Aorta (tissue), 5 donors: ENCODE results near the gene IGFBP5. TPM values are rescaled to one million over a fixed set of nuclear protein-coding genes. Genes with fewer than 3 reads are reported as not detected.
A peak's percentile ranks its signal among the peaks of the same experiment; 100 is the strongest.

Experiments
- ATAC-seq: fragments of 200-7000 bp; cut with Tn5 transposase; one replicate; pipeline ENCODE4 v1.9.1; 2022; ENCODE audit warnings: moderate library complexity; ENCODE audit not compliant: low FRiP score
- DNase-seq, 2 donors: peaks; one replicate each; pipeline ENCODE4 v3.0.0-alpha.2; 2020
- H3K27ac ChIP-seq, 2 donors: one replicate each; pipeline ENCODE4 v1.5.1; 2013; ENCODE audit warnings: low read length in 2 of 2, mild to moderate bottlenecking in 2 of 2, moderate library complexity in 2 of 2, control low read depth in 1 of 2, inconsistent platforms in 1 of 2, low read depth in 1 of 2
- H3K27me3 ChIP-seq, 2 donors: one replicate each; pipeline ENCODE4 v1.6.1; 2013; ENCODE audit warnings: control low read depth in 1 of 2, low read length in 1 of 2, mild to moderate bottlenecking in 1 of 2, moderate library complexity in 1 of 2; ENCODE audit not compliant: insufficient read depth in 2 of 2, control insufficient read depth in 1 of 2
- H3K36me3 ChIP-seq, 2 donors: one replicate each; pipeline ENCODE4 v1.6.1; 2013; ENCODE audit warnings: control low read depth in 1 of 2, low read length in 1 of 2, mild to moderate bottlenecking in 1 of 2; ENCODE audit not compliant: insufficient read depth in 2 of 2, control insufficient read depth in 1 of 2
- H3K4me1 ChIP-seq, 2 donors: one replicate each; pipeline ENCODE4 v1.6.1; 2013; ENCODE audit warnings: low read length in 2 of 2, control low read depth in 1 of 2, mild to moderate bottlenecking in 1 of 2, moderate library complexity in 1 of 2; ENCODE audit not compliant: insufficient read depth in 2 of 2, control insufficient read depth in 1 of 2
- H3K4me3 ChIP-seq, 2 donors: one replicate each; pipeline ENCODE4 v1.5.1; 2013; ENCODE audit warnings: low read length in 2 of 2, control low read depth in 1 of 2, mild to moderate bottlenecking in 1 of 2
- H3K9me3 ChIP-seq: one replicate; pipeline ENCODE4 v1.6.1; 2013; ENCODE audit warnings: mild to moderate bottlenecking, low read length; ENCODE audit not compliant: control insufficient read depth
- WGBS, 2 donors: extraction: QIAGEN DNeasy Blood & Tissue Kit; methylation state at CpG; one replicate each; pipeline ENCODE4 v1.1.7; 2013; 5-methylcytosine and 5-hydroxymethylcytosine counted together
- intact Hi-C, 2 donors: fragments of 100-400 bp; cut with DNase I; formaldehyde crosslinking; loops; one replicate each; pipeline versions ENCODE4 v1.14.2 to v1.15.0; 2022
- polyA plus RNA-seq, 2 donors: library from polyadenylated mRNA; stranded (reverse); fragments of 200-250 nt; gene quantifications; one replicate each; pipeline ENCODE4 v1.2.3, GENCODE V29; 2013
- total RNA-seq, 2 donors: library from RNA; stranded (reverse); fragmentation: NEBNext Ultra II Directional; extraction: Animal tissue kit (Norgen Biotek cat#: 25700); gene quantifications; one replicate each; pipeline ENCODE4 v1.2.1, GENCODE V29; 2021
- donor health status: healthy with polysubstance abuse.
- donor health status: Bipolar disorder and iron deficiency.
- donor health status: DM: no; HTN: no; CAD: no.
- donor health status: DM: no; HTN: no; CAD: no.
- donor health status: DM: yes; HTN: yes; CAD: no.

Gene IGFBP5
- total and polyA plus RNA-seq, 4 donors: 123 to 1,222 (median 597) TPM

DNA sequence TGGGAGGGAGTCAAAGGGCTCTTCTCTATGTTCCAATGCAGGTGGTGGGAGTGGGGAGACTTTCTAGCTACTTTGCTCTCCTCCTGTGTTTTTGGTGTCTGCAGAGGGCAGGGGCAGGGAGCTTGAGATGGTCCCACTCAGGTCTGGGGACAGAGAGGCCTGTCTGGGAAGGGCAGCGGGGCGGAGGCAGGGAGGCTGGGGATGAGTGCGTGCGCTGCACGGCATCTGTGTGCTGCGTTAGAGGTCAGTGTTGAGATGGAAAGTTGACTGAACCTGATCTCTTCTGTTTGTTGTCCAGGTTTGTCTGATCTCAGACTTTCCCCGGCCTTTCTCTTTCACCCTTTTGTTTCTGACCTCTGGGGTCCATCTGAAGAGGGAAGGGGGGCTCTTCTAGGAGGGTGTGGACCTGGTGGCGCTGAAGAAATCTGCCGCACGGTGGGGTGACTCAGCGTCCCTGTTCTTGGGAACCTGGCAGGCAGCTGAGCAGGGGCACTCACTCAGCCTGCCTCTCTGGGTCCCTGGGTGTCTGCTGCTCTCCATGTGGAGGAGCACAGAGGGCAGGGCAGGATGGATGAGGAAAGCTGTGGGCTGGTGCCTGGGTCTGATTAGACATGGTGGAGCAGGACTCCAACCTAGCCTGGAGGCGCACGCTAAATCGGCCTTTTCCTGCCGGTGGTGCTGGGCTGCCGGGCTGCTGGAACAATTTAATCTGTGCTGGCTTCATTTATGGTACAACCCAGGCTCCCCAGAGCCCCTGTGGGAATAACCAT lies 38.1 kb downstream of the IGFBP5 start:
- ATAC-seq: peak; percentile 44
- H3K4me3 ChIP-seq: no peak overlapping the region
- H3K27me3 ChIP-seq: no peaks in the 10 kb centered on the region
- peak overlapping the region in 1 of 2 donors; percentile 55 for H3K27ac ChIP-seq
- 48 to 49% methylated on average over 16 of the region's 16 CpGs for WGBS, 2 donors
- peak in 1 of 2 donors; percentile 61 for DNase-seq
- no peaks in the 10 kb centered on the region for H3K36me3 ChIP-seq
- no peaks in the 10 kb centered on the region for H3K9me3 ChIP-seq
- intact Hi-C loops: no loop called here
- peaks cover 0 to 6% of the 10 kb centered on the region in 2 donors for H3K4me1 ChIP-seq

DNA sequence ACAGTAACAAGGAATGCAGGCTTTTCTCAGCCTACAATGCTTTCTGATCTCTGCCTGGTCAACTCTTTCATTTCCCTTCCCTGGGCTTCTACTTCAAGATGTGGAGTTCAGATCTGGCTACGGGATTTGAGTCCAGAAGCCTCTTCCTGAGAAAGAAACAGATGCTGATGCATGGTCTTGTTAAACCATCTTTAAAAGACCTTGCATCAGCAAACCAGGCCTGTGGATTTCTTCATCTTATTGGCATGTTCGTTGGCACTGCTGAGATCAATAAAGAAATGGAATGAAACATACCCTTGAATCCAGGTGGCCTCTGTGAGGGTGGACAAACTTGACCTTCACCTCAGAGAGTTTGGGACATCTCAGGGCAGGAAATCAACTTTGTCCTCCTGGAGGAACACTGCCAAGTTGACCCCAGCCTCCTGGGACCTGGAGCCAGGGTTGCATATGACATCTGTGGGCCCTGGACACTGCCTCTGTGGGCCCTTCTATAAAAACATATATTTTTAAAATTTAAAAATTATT lies 40.8 kb downstream of the IGFBP5 start:
- DNase-seq (no peak), ATAC-seq (no peak)
- H3K4me3 ChIP-seq: no peak overlapping the region
- H3K27me3 ChIP-seq: no peaks in the 10 kb centered on the region
- H3K9me3 ChIP-seq: no peaks in the 10 kb centered on the region
- intact Hi-C loops: loop anchor here (5.0 kb wide), 1 partner anchor 82 kb away; no protein-coding TSS in a partner anchor
- H3K36me3 ChIP-seq: peaks cover 0 to 3% of the 10 kb centered on the region in 2 donors
- peak overlapping the region; percentile 58 to 61 for H3K27ac ChIP-seq
- H3K4me1 ChIP-seq: peaks cover 0 to 6% of the 10 kb centered on the region in 2 donors
- WGBS, 2 donors: 48 to 51% methylated on average over 2 of the region's 2 CpGs

DNA sequence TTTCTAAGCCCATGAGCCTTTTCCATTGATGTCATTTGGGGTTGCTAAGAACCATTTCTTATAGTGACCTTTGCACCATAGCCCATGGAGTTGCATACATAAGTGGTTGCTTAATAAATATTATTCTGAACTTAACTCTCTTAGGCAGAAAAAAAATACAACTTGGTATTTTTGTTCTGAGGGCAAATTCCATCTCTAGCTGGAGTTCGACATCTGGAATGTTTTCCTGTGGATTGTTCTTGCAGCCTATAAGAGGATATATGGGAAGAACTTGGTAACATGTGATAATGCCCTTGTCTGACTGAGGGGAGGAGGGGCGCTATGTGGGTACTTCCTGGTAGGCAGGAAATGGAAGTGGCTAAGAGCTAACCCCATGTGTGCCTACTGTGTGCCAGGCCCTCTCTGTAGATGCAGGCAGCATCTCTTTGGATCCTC lies 41.4 kb downstream of the IGFBP5 start:
- ATAC-seq (no peak), DNase-seq (no peak)
- no peaks in the 10 kb centered on the region for H3K9me3 ChIP-seq
- H3K36me3 ChIP-seq: peaks cover 0 to 3% of the 10 kb centered on the region in 2 donors
- 19 to 24% methylated on average over 2 of the region's 2 CpGs for WGBS, 2 donors
- intact Hi-C loops: loop anchor here (5.0 kb wide), 1 partner anchor 82 kb away; no protein-coding TSS in a partner anchor
- peaks cover 0 to 6% of the 10 kb centered on the region in 2 donors for H3K4me1 ChIP-seq
- no peaks in the 10 kb centered on the region for H3K27me3 ChIP-seq
- peak overlapping the region; percentile 58 to 64 for H3K27ac ChIP-seq
- H3K4me3 ChIP-seq: no peak overlapping the region

DNA sequence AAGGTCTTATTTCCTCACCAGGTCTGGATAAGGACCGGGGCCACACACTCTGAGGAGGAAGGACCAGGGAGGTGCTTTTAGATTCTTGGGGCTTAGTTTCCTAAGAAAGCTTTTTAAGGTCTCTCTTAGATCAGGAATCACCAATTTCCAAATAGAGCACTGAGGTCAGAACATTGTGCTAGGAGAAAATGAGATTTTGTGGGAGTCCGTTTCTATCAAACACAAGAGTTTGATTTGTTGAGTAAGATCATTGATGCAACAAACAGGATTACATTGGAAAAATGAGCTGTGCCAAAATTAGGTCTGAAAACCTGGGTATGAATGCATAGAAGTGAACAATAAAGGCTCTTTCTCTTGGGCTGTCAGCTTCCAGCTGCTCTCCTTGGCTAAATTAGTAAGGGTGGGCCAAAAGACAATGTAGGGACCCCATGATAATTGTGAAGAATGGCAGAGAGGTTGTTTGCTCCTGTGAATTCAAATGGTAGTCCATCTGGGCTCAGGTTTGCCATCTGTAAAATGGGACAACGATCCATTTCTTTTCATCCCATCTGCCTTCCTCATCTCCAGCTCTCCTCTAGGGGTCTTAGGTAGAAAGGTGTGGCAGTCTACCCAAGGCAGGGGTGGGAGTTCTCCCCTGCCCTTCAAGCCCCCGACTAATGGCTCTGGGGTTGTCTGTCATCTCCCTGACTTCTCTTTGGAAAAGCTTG lies 42.1 kb downstream of the IGFBP5 start:
- WGBS, 2 donors: 81 to 83% methylated on average over 4 of the region's 4 CpGs
- H3K27me3 ChIP-seq: no peaks in the 10 kb centered on the region
- intact Hi-C loops: loop anchor here (5.0 kb wide), 1 partner anchor 81 kb away; no protein-coding TSS in a partner anchor
- no peak for ATAC-seq
- no peak overlapping the region for H3K4me3 ChIP-seq
- H3K9me3 ChIP-seq: no peaks in the 10 kb centered on the region
- no peak overlapping the region for H3K27ac ChIP-seq
- peaks cover 0 to 3% of the 10 kb centered on the region in 2 donors for H3K36me3 ChIP-seq
- DNase-seq: no peak
- peaks cover 0 to 6% of the 10 kb centered on the region in 2 donors for H3K4me1 ChIP-seq

DNA sequence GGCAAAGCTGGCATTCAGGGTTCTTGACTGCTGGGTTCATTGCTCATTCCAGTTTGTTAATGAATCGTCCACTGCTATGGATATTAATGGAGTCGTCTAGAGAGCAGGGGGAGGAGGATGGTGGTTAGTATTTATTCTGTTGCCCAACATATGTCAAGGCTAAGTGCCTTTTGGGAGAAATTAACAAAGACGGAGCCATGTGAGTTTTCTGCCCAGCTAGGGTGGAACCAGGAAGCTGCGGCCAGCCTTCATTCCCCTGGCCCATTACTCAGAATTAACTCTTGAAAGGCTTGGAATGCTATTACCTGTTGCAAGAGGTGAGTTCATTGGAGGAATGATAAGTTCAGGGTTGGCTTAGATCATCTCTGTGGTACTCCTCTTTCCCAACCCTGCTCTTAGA lies 42.8 kb downstream of the IGFBP5 start:
- Histone ChIP-seq H3K4me3 (no peak overlapping the region), H3K4me1 (peaks cover 0 to 7% of the 10 kb centered on the region in 2 donors), H3K27me3 (no peaks in the 10 kb centered on the region), H3K9me3 (no peaks in the 10 kb centered on the region), H3K36me3 (peaks cover 0 to 3% of the 10 kb centered on the region in 2 donors), H3K27ac (peak overlapping the region in 1 of 2 donors; percentile 54)
- ATAC-seq: no peak
- no peak for DNase-seq
- 18 to 23% methylated on average over 4 of the region's 4 CpGs for WGBS, 2 donors
- intact Hi-C loops: loop anchor here (5.0 kb wide), 1 partner anchor 80 kb away; no protein-coding TSS in a partner anchor

DNA sequence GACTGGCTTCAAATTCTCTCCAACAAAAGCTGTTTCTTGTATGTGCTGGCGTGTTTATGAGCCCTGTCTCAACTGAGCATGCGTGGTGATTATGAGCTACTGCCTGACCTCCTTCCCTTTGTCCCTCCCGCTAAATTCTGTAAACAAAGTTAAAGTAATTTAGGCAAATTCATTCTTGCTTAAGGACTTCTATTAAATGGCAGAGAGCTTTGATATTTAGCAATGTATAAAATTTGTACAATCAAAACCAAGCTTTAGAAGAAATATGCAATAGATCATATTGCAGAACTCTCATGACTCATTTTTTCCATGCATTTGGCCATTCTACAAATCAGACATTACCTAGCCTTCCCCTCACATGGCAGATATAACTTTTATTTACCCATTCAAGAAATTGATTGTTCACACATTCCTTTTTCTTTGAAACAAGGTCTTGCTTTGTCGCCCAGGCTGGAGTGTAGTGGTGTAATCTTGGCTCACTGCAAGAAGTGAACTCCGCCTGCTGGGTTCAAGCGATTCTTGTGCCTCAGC lies 43.9 kb downstream of the IGFBP5 start:
- ATAC-seq (no peak), DNase-seq (no peak)
- Histone ChIP-seq H3K4me3 (no peak overlapping the region), H3K4me1 (peaks cover 0 to 7% of the 10 kb centered on the region in 2 donors), H3K36me3 (peaks cover 0 to 3% of the 10 kb centered on the region in 2 donors), H3K27ac (peak overlapping the region; percentile 49 to 72), H3K27me3 (no peaks in the 10 kb centered on the region), H3K9me3 (no peaks in the 10 kb centered on the region)
- 36 to 48% methylated on average over 6 of the region's 6 CpGs for WGBS, 2 donors
- intact Hi-C loops: loop anchor here (5.0 kb wide), 1 partner anchor 79 kb away; no protein-coding TSS in a partner anchor

DNA sequence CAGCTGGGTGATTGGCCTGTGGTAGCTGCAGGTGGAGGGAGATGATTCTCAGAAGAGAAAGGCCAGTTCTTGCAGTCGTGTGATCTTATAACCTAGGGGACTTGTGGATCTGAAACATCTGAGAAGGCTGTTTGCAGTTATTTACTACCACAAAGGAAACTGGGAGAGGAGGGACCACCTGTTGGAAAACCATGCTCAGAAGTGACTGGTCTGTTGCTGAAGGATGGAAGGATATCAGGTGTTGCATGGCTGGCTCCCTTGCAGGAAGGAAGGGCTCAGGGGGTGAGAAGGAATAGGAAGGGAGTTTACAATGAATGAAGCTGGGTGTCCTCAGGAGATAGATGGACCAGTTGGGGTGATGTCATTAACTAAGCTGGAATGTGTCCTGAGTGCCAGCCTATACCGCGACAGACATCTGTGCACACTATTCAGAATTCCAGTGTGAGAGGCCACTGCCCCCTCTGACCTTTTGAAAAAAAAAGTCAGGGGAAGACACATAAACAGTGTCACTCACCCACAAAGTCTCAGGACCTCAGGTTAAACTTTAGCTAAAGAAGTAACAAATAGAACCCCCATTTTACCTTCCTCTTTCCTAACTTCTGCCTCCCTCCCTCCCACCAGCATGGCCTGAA lies 44.6 kb downstream of the IGFBP5 start:
- H3K4me3 ChIP-seq: no peak overlapping the region
- intact Hi-C loops: loop anchor here (5.0 kb wide), 1 partner anchor 78 kb away; no protein-coding TSS in a partner anchor
- H3K9me3 ChIP-seq: no peaks in the 10 kb centered on the region
- H3K27me3 ChIP-seq: no peaks in the 10 kb centered on the region
- peak overlapping the region; percentile 49 to 72 for H3K27ac ChIP-seq
- DNase-seq (no peak), ATAC-seq (no peak)
- peaks cover 0 to 3% of the 10 kb centered on the region in 2 donors for H3K36me3 ChIP-seq
- peaks cover 0 to 7% of the 10 kb centered on the region in 2 donors for H3K4me1 ChIP-seq
- WGBS, 2 donors: 58 to 70% methylated on average over 3 of the region's 3 CpGs

DNA sequence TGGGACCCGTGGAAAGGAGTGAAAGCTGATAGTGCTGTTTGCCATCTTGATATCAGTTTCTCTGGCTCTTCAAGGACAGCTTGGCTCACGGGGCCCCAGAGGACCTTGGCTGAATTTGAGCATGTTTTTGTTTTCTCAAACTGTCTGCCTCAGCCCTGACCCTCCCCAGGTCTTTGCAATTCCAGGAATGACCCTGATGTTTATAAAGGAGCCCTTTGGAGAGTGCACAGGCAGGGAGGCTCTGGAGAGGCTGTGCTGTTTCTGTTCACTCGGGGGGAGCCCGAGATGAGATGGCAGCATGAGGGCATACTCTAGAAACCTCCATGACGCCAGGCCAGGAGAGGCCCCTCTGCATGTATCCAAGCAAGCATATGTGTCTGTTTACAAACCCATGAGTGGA lies 45.8 kb downstream of the IGFBP5 start:
- intact Hi-C loops: no loop called here
- ATAC-seq (no peak), DNase-seq (no peak)
- H3K9me3 ChIP-seq: no peaks in the 10 kb centered on the region
- peak overlapping the region in 1 of 2 donors; percentile 67 for H3K27ac ChIP-seq
- WGBS, 2 donors: 16 to 22% methylated on average over 5 of the region's 5 CpGs
- H3K27me3 ChIP-seq: no peaks in the 10 kb centered on the region
- H3K4me1 ChIP-seq: peaks cover 5 to 13% of the 10 kb centered on the region in 2 donors
- H3K4me3 ChIP-seq: no peak overlapping the region
- H3K36me3 ChIP-seq: peaks cover 0 to 3% of the 10 kb centered on the region in 2 donors
